Renal cortex interstitium (tissue), 11 donors: ENCODE measurements around the gene ACVR2A. TPM values are rescaled to one million over a fixed set of nuclear protein-coding genes. Genes with fewer than 3 reads are reported as not detected.

ENCODE experiments used
- DNase-seq, 11 donors: peaks; one replicate each; pipeline ENCODE4 v3.0.0-alpha.2; 2013; ENCODE audit warnings: low read depth in 9 of 11, low spot score in 4 of 11; ENCODE audit errors: extremely low read depth in 1 of 11
- polyA plus RNA-seq, 3 donors: library from polyadenylated mRNA; unstranded; fragments of 120-200 nt; gene quantifications; one replicate each; pipeline ENCODE4 v1.2.1, GENCODE V29; 2013; ENCODE audit not compliant: insufficient read length in 3 of 3

Gene ACVR2A
- polyA plus RNA-seq, 3 donors: 20.7 to 27.8 (median 25.1) TPM

GRCh38 chr2:147977679-147978078 is 132.8 kb downstream of the ACVR2A start:
- no peak for DNase-seq

Other genes with a start within 250 kb of the ACVR2A start
- gene ORC4, start 175.7 kb downstream of the ACVR2A start, polyA plus RNA-seq: 100 to 1,000 TPM in 2 of 3 donors, 10 to 100 TPM in 1; 99.1 to 133 (median 120) TPM
- gene MBD5, start 176.1 kb downstream of the ACVR2A start, polyA plus RNA-seq: 10 to 100 TPM; 41.1 to 42.9 (median 42.7) TPM